DOHH2 (cell line): Measurements from ENCODE around the gene GDI1.

Source experiments
- H3F3A ChIP-seq: fragments of 200-600 bp; sonication (generic), shearing (Covaris generic); 2 replicates; pipeline ENCODE4 v1.6.0; 2016; ENCODE audit warnings: antibody characterized with exemption, mild to moderate bottlenecking; ENCODE audit not compliant: control insufficient read depth, insufficient read depth
- H3K27ac ChIP-seq: fragments of 200-600 bp; sonication (generic); 2 replicates; pipeline ENCODE4 v1.5.1; 2014; ENCODE audit warnings: low read depth, mild to moderate bottlenecking, low read length, moderate library complexity
- H3K27me3 ChIP-seq: fragments of 200-600 bp; sonication (generic); 2 replicates; pipeline ENCODE4 v1.6.1; 2014; ENCODE audit warnings: mild to moderate bottlenecking, low read length, mixed read lengths; ENCODE audit not compliant: control insufficient read depth
- H3K36me3 ChIP-seq: fragments of 200-600 bp; sonication (generic); 2 replicates; pipeline ENCODE4 v1.6.1; 2014; ENCODE audit warnings: mild to moderate bottlenecking, low read length, moderate library complexity, mixed read lengths; ENCODE audit not compliant: control insufficient read depth
- H3K4me1 ChIP-seq: fragments of 200-600 bp; sonication (generic); 2 replicates; pipeline ENCODE4 v1.6.1; 2014; ENCODE audit warnings: mild to moderate bottlenecking, low read length, mixed read lengths; ENCODE audit not compliant: control insufficient read depth
- H3K4me2 ChIP-seq: fragments of 200-600 bp; sonication (generic); 2 replicates; pipeline ENCODE4 v1.6.0; 2014; ENCODE audit warnings: mild to moderate bottlenecking, low read length, moderate library complexity
- H3K4me3 ChIP-seq: fragments of 200-600 bp; sonication (generic); 2 replicates; pipeline ENCODE4 v1.5.1; 2014; ENCODE audit warnings: mild to moderate bottlenecking, low read length, mixed read lengths
- H3K79me2 ChIP-seq: fragments of 200-600 bp; sonication (generic); 2 replicates; pipeline ENCODE4 v1.6.1; 2014; ENCODE audit warnings: mild to moderate bottlenecking, low read length, mixed read lengths; ENCODE audit not compliant: control insufficient read depth
- H3K9me2 ChIP-seq: fragments of 200-600 bp; sonication (generic); replicated peaks from 2 replicates; pipeline ENCODE4 v1.6.1; 2014; ENCODE audit warnings: mild to moderate bottlenecking, low read length, mixed read lengths; ENCODE audit not compliant: control insufficient read depth
- H3K9me3 ChIP-seq: fragments of 200-600 bp; sonication (generic); 2 replicates; pipeline ENCODE4 v1.6.1; 2014; ENCODE audit warnings: antibody characterized with exemption, low read length, mixed read lengths; ENCODE audit not compliant: control insufficient read depth, insufficient read depth
- H4K20me1 ChIP-seq: fragments of 200-600 bp; sonication (generic); 2 replicates; pipeline ENCODE4 v1.6.0; 2014; ENCODE audit warnings: low read depth, mild to moderate bottlenecking, antibody characterized with exemption, low read length, moderate library complexity; ENCODE audit not compliant: control insufficient read depth, insufficient read depth
- EZH2phosphoT487 ChIP-seq: fragments of 200-600 bp; sonication (generic); IDR thresholded peaks from 2 replicates; pipeline ENCODE4 v1.6.1; 2017; ENCODE audit warnings: borderline replicate concordance, mild to moderate bottlenecking, antibody characterized with exemption, low read length, moderate library complexity, mixed read lengths
- TF ChIP-seq, protein P1 (sequence below): fragments of 200-600 bp; sonication (generic); IDR thresholded peaks from one replicate; pipeline ENCODE4 v1.5.1; 2014; ENCODE audit warnings: antibody characterized with exemption, mild to moderate bottlenecking, low read depth, low read length; ENCODE audit not compliant: poor library complexity, severe bottlenecking

The GDI1 gene

DNA sequence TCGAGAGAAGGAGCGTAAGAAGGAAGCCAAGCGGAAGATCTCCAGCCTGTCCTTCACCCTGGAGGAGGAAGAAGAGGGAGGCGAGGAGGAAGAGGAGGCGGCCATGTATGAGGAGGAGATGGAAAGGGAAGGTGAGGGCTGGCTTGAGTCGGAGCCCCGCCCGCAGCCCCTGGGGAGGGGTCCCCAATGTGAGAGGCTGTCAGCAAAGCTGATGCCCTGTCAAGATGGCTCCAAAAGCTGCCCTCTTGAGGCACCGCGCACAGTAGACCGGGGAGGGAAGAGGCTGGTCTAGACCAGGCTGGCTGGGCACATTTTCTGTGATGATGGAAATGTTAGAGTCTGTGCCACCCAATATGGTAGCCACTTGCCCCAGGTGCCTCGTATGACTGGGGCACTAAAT is 9.5 kb downstream of the GDI1 start:
- peaks cover 14% of the 10 kb centered on the region for H3K4me1 ChIP-seq
- no peaks in the 10 kb centered on the region for H3K9me2 ChIP-seq
- no peak overlapping the region for H3K27ac ChIP-seq
- TF ChIP-seq, protein P1, sequence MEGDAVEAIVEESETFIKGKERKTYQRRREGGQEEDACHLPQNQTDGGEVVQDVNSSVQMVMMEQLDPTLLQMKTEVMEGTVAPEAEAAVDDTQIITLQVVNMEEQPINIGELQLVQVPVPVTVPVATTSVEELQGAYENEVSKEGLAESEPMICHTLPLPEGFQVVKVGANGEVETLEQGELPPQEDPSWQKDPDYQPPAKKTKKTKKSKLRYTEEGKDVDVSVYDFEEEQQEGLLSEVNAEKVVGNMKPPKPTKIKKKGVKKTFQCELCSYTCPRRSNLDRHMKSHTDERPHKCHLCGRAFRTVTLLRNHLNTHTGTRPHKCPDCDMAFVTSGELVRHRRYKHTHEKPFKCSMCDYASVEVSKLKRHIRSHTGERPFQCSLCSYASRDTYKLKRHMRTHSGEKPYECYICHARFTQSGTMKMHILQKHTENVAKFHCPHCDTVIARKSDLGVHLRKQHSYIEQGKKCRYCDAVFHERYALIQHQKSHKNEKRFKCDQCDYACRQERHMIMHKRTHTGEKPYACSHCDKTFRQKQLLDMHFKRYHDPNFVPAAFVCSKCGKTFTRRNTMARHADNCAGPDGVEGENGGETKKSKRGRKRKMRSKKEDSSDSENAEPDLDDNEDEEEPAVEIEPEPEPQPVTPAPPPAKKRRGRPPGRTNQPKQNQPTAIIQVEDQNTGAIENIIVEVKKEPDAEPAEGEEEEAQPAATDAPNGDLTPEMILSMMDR, result no peak
- TF ChIP-seq EZH2phosphoT487, result no peak
- H4K20me1 ChIP-seq, result no peaks in the 10 kb centered on the region
- no peak overlapping the region for H3K4me3 ChIP-seq
- H3K9me3 ChIP-seq, result no peaks in the 10 kb centered on the region
- no peaks in the 10 kb centered on the region; the same call in 1 of the 2 replicates for H3K79me2 ChIP-seq
- no peak overlapping the region for H3K4me2 ChIP-seq
- no peaks in the 10 kb centered on the region for H3K27me3 ChIP-seq
- peaks cover 2% of the 10 kb centered on the region; the same call in 1 of the 2 replicates for H3F3A ChIP-seq
- H3K36me3 ChIP-seq, result peaks cover 6% of the 10 kb centered on the region; the same call in 1 of the 2 replicates

DNA sequence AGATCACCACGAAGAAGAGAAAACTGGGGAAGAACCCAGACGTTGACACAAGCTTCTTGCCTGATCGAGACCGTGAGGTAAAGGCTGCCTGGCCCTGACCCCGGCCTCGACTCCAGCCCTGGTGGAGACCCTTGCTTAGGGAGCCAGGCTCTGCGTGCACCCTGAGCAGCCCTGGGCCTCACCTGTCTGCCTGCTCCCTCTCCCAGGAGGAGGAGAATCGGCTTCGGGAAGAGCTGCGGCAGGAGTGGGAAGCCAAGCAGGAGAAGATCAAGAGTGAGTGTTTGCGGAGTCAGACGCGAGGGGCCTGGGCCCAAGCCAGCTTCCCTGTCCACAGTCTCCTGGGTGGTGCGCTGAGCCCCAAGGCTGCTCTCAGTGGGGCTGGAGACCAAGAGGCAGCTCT is 11.5 kb downstream of the GDI1 start:
- no peak overlapping the region for H3K4me3 ChIP-seq
- no peaks in the 10 kb centered on the region for H3K27me3 ChIP-seq
- H3K4me1 ChIP-seq, result peaks cover 11% of the 10 kb centered on the region
- no peaks in the 10 kb centered on the region for H3F3A ChIP-seq
- no peak overlapping the region for H3K4me2 ChIP-seq
- H4K20me1 ChIP-seq, result no peaks in the 10 kb centered on the region
- H3K9me2 ChIP-seq, result no peaks in the 10 kb centered on the region
- no peaks in the 10 kb centered on the region; the same call in 1 of the 2 replicates for H3K79me2 ChIP-seq
- H3K27ac ChIP-seq, result no peak overlapping the region
- H3K9me3 ChIP-seq, result no peaks in the 10 kb centered on the region
- H3K36me3 ChIP-seq, result peaks cover 2% of the 10 kb centered on the region; the same call in 1 of the 2 replicates
- no peak for TF ChIP-seq EZH2phosphoT487
- TF ChIP-seq, protein P1, result no peak

DNA sequence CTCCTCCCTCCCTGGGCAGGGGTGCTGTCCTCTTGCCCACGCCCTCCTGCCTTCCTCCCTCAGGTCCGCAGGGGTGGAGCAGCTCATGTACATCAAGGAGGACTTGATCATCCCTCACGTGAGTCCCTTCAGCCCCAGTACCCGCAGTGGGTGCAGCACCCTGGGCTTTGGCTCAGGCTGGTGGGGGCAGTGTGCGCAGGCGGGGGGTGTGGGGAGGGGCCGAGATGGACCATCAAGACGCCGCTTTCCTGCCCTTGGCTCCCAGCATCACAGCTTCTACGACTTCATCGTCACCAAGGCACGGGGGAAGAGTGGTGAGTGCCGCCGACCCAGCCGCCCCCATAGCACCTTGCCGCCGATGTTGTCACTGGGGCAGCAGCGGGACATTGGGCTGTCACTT is 12.7 kb downstream of the GDI1 start:
- Histone ChIP-seq H3K9me2 (no peaks in the 10 kb centered on the region), H3K27ac (no peak overlapping the region), H3K4me3 (no peak overlapping the region), H3K9me3 (no peaks in the 10 kb centered on the region), H3K36me3 (peaks cover 2% of the 10 kb centered on the region; the same call in 1 of the 2 replicates), H3F3A (no peaks in the 10 kb centered on the region), H3K4me2 (no peak overlapping the region), H3K4me1 (peaks cover 6% of the 10 kb centered on the region), H4K20me1 (no peaks in the 10 kb centered on the region), H3K79me2 (no peaks in the 10 kb centered on the region; the same call in 1 of the 2 replicates), H3K27me3 (no peaks in the 10 kb centered on the region)
- TF ChIP-seq, protein P1, result no peak

DNA sequence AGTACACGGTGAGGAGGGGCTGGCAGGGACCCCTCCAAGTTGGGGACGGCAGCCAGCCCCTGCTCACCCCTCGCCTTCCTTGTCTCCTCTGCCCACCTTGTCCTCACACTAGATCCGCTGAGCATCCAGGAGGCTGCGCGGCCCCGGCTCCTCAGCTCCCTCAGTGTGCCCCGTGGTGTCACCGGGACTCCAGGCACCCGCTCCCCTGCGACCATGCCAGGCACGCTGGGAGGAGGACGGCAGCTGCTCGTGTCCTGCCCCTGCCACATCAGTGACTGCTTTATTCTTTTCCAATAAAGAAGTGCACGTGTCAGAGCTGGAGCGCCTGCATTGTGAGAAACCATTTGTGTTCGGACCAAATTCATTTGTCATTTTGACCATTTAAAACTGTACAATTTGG is 13.4 kb downstream of the GDI1 start:
- H3K9me3 ChIP-seq, result no peaks in the 10 kb centered on the region
- peaks cover 2% of the 10 kb centered on the region; the same call in 1 of the 2 replicates for H3K36me3 ChIP-seq

More for the DNA sequence above, 13.4 kb downstream of the GDI1 start:
- H3K27me3 ChIP-seq, result no peaks in the 10 kb centered on the region
- H3K79me2 ChIP-seq, result no peaks in the 10 kb centered on the region
- H3F3A ChIP-seq, result no peaks in the 10 kb centered on the region
- H3K4me2 ChIP-seq, result no peak overlapping the region
- no peaks in the 10 kb centered on the region for H4K20me1 ChIP-seq
- H3K4me3 ChIP-seq, result no peak overlapping the region
- H3K4me1 ChIP-seq, result no peaks in the 10 kb centered on the region
- H3K9me2 ChIP-seq, result no peaks in the 10 kb centered on the region
- H3K27ac ChIP-seq, result no peak overlapping the region
- no peak for TF ChIP-seq EZH2phosphoT487
- TF ChIP-seq, protein P1, result no peak
